Lower leg skin (tissue), 3 donors: Measurements from ENCODE around the gene CD160.
"Not testable (repeated sequence)": the region's sequence is repeated elsewhere in the genome, so short reads cannot be mapped to it uniquely, and the experiment has no call there.

Experiments used
- POLR2A ChIP-seq, 2 donors: fragments of 450-650 bp; IDR thresholded peaks; one replicate each; pipeline ENCODE4 v1.6.1; 2016 to 2017; ENCODE audit warnings: antibody characterized with exemption in 2 of 2, mild to moderate bottlenecking in 1 of 2, moderate library complexity in 1 of 2
- TF ChIP-seq, protein P1 (sequence below), 3 donors: fragments of 450-650 bp; IDR thresholded peaks; one replicate each; pipeline ENCODE4 v1.5.1; 2016; ENCODE audit warnings: antibody characterized with exemption in 3 of 3, mild to moderate bottlenecking in 3 of 3, moderate library complexity in 2 of 3

DNA sequence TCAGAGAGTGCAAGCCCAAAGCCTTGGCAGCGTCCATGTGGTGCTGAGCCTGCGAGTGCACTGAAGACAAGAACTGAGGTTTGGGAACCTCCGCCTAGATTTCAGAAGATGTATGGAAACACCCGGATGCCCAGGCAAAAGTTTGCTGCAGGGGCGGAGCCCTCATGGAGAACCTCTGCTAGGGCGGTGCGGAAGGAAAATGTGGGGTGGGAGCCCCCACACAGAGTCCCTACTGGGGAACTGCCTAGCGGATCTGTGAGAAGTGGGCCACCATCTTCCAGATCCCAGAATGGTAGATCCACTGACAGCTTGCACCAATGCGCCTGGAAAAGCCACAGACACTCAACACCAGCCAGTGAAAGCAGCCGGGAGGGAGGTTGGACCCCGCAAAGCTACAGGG, 42.2 kb downstream of the CD160 start:
- not testable (repeated sequence) for TF ChIP-seq POLR2A (IDR thresholded peaks at IDR 0.05)
- TF ChIP-seq, protein P1, sequence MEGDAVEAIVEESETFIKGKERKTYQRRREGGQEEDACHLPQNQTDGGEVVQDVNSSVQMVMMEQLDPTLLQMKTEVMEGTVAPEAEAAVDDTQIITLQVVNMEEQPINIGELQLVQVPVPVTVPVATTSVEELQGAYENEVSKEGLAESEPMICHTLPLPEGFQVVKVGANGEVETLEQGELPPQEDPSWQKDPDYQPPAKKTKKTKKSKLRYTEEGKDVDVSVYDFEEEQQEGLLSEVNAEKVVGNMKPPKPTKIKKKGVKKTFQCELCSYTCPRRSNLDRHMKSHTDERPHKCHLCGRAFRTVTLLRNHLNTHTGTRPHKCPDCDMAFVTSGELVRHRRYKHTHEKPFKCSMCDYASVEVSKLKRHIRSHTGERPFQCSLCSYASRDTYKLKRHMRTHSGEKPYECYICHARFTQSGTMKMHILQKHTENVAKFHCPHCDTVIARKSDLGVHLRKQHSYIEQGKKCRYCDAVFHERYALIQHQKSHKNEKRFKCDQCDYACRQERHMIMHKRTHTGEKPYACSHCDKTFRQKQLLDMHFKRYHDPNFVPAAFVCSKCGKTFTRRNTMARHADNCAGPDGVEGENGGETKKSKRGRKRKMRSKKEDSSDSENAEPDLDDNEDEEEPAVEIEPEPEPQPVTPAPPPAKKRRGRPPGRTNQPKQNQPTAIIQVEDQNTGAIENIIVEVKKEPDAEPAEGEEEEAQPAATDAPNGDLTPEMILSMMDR (IDR thresholded peaks at IDR 0.05), result not testable (repeated sequence)
